Liver (tissue), 9 donors: ENCODE results near the gene SLC49A4. TPM values are rescaled to one million over a fixed set of nuclear protein-coding genes. Genes with fewer than 3 reads are reported as not detected.
A peak's percentile ranks its signal among the peaks of the same experiment; 100 is the strongest.

Source experiments
- DNase-seq: peaks from one replicate; pipeline ENCODE4 v3.0.0-alpha.2; 2017; ENCODE audit warnings: low spot score
- H3K27ac ChIP-seq, 2 donors: one replicate each; pipeline ENCODE4 v1.7.0; 2013; ENCODE audit warnings: inconsistent platforms in 2 of 2, low read length in 2 of 2, control low read depth in 1 of 2, low read depth in 1 of 2, mild to moderate bottlenecking in 1 of 2
- H3K27me3 ChIP-seq, 4 donors: one replicate each; pipeline versions ENCODE4 v1.6.1 to v1.7.0; 2013; ENCODE audit warnings: low read length in 3 of 4, inconsistent platforms in 1 of 4, mild to moderate bottlenecking in 1 of 4, moderate library complexity in 1 of 4; ENCODE audit not compliant: control insufficient read depth in 4 of 4, insufficient read depth in 4 of 4
- H3K36me3 ChIP-seq, 4 donors: one replicate each; pipeline versions ENCODE4 v1.6.1 to v1.7.0; 2013; ENCODE audit warnings: low read length in 3 of 4, mild to moderate bottlenecking in 3 of 4, low read depth in 1 of 4, moderate library complexity in 1 of 4; ENCODE audit not compliant: control insufficient read depth in 4 of 4, insufficient read depth in 3 of 4
- H3K4me1 ChIP-seq, 4 donors: one replicate each; pipeline versions ENCODE4 v1.6.1 to v1.7.0; 2013; ENCODE audit warnings: low read length in 3 of 4, mild to moderate bottlenecking in 3 of 4, moderate library complexity in 1 of 4; ENCODE audit not compliant: control insufficient read depth in 4 of 4, insufficient read depth in 4 of 4
- H3K4me3 ChIP-seq, 3 donors: one replicate each; pipeline versions ENCODE4 v1.6.1 to v1.7.0; 2013; ENCODE audit warnings: low read length in 3 of 3, control low read depth in 1 of 3, low read depth in 1 of 3, mild to moderate bottlenecking in 1 of 3
- H3K9ac ChIP-seq, 2 donors: one replicate each; pipeline ENCODE4 v1.7.0; 2013; ENCODE audit warnings: low read length in 2 of 2, mild to moderate bottlenecking in 2 of 2, moderate library complexity in 2 of 2, control low read depth in 1 of 2, low read depth in 1 of 2
- H3K9me3 ChIP-seq, 4 donors: one replicate each; pipeline versions ENCODE4 v1.6.1 to v1.7.0; 2013; ENCODE audit warnings: low read length in 3 of 4; ENCODE audit not compliant: control insufficient read depth in 4 of 4
- EGR1 ChIP-seq, 2 donors: IDR thresholded peaks; 2 replicates each; pipeline ENCODE4 v1.6.1; 2016 to 2018; ENCODE audit warnings: antibody characterized with exemption in 2 of 2, low read depth in 2 of 2
- FOXA1 ChIP-seq: IDR thresholded peaks from 2 replicates; pipeline ENCODE4 v1.6.1; 2016; ENCODE audit warnings: antibody characterized with exemption
- FOXA2 ChIP-seq: IDR thresholded peaks from 2 replicates; pipeline ENCODE4 v1.6.1; 2016; ENCODE audit warnings: antibody characterized with exemption
- HNF4G ChIP-seq: IDR thresholded peaks from 2 replicates; pipeline ENCODE4 v1.6.1; 2016; ENCODE audit warnings: antibody characterized with exemption
- JUND ChIP-seq, 2 donors: IDR thresholded peaks; 2 replicates each; pipeline ENCODE4 v1.6.1; 2016; ENCODE audit warnings: antibody characterized with exemption in 2 of 2
- RAD21 ChIP-seq, 2 donors: IDR thresholded peaks; 2 replicates each; pipeline ENCODE4 v1.6.1; 2016; ENCODE audit warnings: antibody characterized with exemption in 2 of 2, mild to moderate bottlenecking in 2 of 2
- RXRA ChIP-seq, 2 donors: IDR thresholded peaks; 2 replicates each; pipeline ENCODE4 v1.6.1; 2017 to 2018; ENCODE audit warnings: antibody characterized with exemption in 2 of 2, mild to moderate bottlenecking in 1 of 2
- SP1 ChIP-seq: IDR thresholded peaks from 2 replicates; pipeline ENCODE4 v1.6.1; 2018; ENCODE audit warnings: antibody characterized with exemption, mild to moderate bottlenecking
- YY1 ChIP-seq: IDR thresholded peaks from 2 replicates; pipeline ENCODE4 v1.6.1; 2016; ENCODE audit warnings: antibody characterized with exemption, mild to moderate bottlenecking
- ZBTB33 ChIP-seq: IDR thresholded peaks from 2 replicates; pipeline ENCODE4 v1.6.1; 2016; ENCODE audit warnings: antibody characterized with exemption
- WGBS: extraction: QIAGEN DNeasy Blood & Tissue Kit; methylation state at CpG from one replicate; pipeline ENCODE4 v1.1.7; 2013; 5-methylcytosine and 5-hydroxymethylcytosine counted together
- polyA plus RNA-seq, 2 donors: library from polyadenylated mRNA; stranded (reverse) in 1 of 2; unstranded in 1 of 2; fragments of 200-250 nt in 1 of 2; fragments of >200 nt in 1 of 2; fragmentation: Nextera tagmentation in 1 of 2; extraction: Ambion mirVana in 1 of 2; gene quantifications; one replicate each; pipeline versions ENCODE4 v1.2.1 to v1.2.3, GENCODE V29; 2013 to 2015
- total RNA-seq, 2 donors: library from RNA; depleted of rRNA; stranded (reverse); fragments of >200 nt; gene quantifications; one replicate each; pipeline ENCODE4 v1.2.3, GENCODE V29; 2014
- TF ChIP-seq, protein P1 (sequence below): IDR thresholded peaks from 2 replicates; pipeline ENCODE4 v1.6.1; 2016; ENCODE audit warnings: antibody characterized with exemption
- TF ChIP-seq, protein P2 (sequence below): IDR thresholded peaks from 2 replicates; pipeline ENCODE4 v1.6.1; 2016; ENCODE audit warnings: antibody characterized with exemption
- donor health status: healthy.
- donor health status: healthy.
- donor health status: healthy.
- donor health status: healthy.
- donor health status: healthy.

Gene SLC49A4
- total and polyA plus RNA-seq, 4 donors = 3.3 to 11.1 (median 6.3) TPM

DNA sequence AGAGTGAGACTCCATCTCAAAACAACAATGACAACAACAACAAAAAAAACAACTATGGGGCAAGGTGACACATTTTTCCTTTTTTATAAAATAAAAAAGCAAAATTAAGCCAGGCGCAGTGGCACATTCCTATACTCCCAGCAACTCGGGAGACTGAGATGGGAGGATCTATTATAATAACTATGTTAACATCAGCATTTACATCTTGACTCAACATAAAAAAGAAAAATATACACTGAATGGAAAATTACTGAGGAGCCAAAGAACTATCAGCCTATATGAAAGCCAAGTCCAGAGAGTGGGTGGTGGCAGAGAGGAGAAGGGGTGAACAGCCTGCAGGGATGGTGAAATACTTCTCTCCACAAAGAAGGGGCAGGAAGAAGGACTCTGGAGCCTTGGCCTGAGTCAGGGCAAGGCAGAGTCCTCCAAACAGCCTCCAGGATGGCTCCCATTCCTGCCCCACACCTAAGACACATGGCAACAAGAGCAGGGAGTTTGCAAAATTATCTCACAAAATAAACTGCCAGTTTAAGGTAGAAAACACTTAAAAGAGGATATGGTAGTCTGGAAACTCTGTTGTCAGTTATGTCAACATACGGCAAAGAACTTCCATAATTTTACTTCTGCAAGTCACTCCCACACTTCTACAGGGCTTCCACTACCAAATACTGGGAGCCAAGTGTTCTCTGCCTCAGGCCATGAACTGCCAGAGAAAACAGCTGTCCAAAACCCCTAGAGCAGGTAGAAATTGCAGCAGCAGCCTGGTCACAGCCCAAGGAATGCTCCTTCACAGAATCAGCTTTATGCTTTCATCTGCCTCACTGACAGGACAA is 27.1 kb upstream of the SLC49A4 start:
- H3K36me3 ChIP-seq = peaks cover 0 to 3% (median 1%) of the 10 kb centered on the region in 4 donors

DNA sequence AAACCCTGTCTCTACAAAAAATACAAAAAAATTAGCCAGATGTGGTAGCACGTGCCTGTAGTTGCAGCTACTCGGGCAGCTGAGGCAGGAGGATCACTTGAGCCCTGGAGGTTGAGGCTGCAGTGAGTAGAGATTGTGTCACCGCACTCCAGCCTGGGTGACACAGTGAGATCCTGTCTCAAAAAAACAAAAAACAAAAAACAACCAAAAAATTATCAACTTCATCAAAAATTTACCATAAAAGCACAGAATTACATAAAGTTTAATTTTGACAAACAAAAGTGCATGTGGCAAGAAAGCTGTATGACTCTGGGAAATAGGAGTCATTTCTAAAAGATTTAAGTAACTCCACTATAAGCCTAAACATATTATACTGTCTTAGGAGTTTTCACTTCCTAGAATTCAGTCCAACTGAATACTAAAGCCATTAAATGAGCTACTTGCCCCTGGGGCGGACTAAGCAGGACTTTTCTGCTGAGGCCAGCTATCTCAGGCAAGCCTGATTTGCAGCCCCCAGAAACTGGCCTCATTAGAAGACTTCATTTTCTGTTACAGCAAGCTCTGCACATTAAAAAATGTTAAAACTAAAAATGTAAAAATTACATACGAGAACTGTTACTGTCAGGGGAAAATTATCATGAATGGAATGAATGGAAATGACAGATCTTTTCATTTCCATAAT is 24.2 kb upstream of the SLC49A4 start:
- Histone ChIP-seq H3K27ac (no peak overlapping the region), H3K4me1 (no peaks in the 10 kb centered on the region), H3K4me3 (no peak overlapping the region)

More for the DNA sequence above, 27.1 kb upstream of the SLC49A4 start:
- no peaks in the 10 kb centered on the region for H3K27me3 ChIP-seq
- H3K9me3 ChIP-seq = no peaks in the 10 kb centered on the region
- WGBS = 94% methylated on average over 3 of the region's 3 CpGs
- TF ChIP-seq HNF4G = no peak
- TF ChIP-seq YY1 = no peak
- DNase-seq = no peak
- no peak overlapping the region for H3K9ac ChIP-seq
- no peaks in the 10 kb centered on the region for H3K4me1 ChIP-seq
- no peak overlapping the region for H3K4me3 ChIP-seq
- H3K27ac ChIP-seq = peak overlapping the region; percentile 26 to 47

DNA sequence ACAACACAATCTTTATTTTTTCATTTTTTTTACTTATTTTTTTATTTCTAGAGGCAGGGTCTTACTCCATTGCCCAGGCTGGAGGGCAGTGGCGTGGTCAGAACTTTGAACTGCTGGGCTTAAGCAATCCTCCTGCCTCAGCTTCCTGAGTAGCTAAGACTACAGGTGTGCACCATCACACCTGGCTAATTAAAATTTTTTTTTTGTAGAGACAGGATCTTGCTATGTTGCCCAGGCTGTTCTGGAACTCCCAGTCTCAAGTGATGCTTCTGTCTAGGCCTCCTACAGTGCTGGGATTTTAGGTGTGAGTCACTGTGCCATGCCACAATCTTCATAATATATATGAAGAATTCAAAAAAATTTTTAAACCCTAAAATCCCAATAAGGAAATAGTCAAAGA is 22.0 kb upstream of the SLC49A4 start:
- peaks cover 0 to 3% (median 0%) of the 10 kb centered on the region in 4 donors for H3K36me3 ChIP-seq
- H3K4me3 ChIP-seq = no peak overlapping the region
- DNase-seq = no peak
- no peak overlapping the region for H3K27ac ChIP-seq
- no peak overlapping the region for H3K9ac ChIP-seq
- H3K9me3 ChIP-seq = no peaks in the 10 kb centered on the region
- H3K27me3 ChIP-seq = no peaks in the 10 kb centered on the region
- no peaks in the 10 kb centered on the region for H3K4me1 ChIP-seq
- TF ChIP-seq FOXA1 (no peak), RAD21 (IDR thresholded peaks at IDR 0.05) (no peak), YY1 (no peak), ZBTB33 (no peak), SP1 (no peak), RXRA (IDR thresholded peaks at IDR 0.05) (no peak), EGR1 (IDR thresholded peaks at IDR 0.05; ENCODE audit: low read depth in 2 of 2) (no peak), FOXA2 (no peak)
- TF ChIP-seq, protein P1, sequence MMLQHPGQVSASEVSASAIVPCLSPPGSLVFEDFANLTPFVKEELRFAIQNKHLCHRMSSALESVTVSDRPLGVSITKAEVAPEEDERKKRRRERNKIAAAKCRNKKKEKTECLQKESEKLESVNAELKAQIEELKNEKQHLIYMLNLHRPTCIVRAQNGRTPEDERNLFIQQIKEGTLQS = no peak
- TF ChIP-seq, protein P2, sequence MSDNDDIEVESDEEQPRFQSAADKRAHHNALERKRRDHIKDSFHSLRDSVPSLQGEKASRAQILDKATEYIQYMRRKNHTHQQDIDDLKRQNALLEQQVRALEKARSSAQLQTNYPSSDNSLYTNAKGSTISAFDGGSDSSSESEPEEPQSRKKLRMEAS = no peak
- WGBS = 91% methylated on average over 1 of the region's 1 CpG

More for the DNA sequence above, 24.2 kb upstream of the SLC49A4 start:
- 91% methylated on average over 5 of the region's 5 CpGs for WGBS
- Histone ChIP-seq H3K27me3 (no peaks in the 10 kb centered on the region), H3K9me3 (no peaks in the 10 kb centered on the region), H3K9ac (no peak overlapping the region), H3K36me3 (peaks cover 0 to 3% (median 1%) of the 10 kb centered on the region in 4 donors)
- DNase-seq = no peak
- TF ChIP-seq YY1 (no peak), JUND (IDR thresholded peaks at IDR 0.05) (no peak), FOXA1 (no peak)
